GM23338 (cell line): Measurements from ENCODE around the gene SMG9. TPM values are rescaled to one million over a fixed set of nuclear protein-coding genes. Genes with fewer than 3 reads are reported as not detected.

ENCODE experiments used
- ATAC-seq: fragments of 200-7000 bp; cut with Tn5 transposase; 3 replicates; pipeline ENCODE4 v1.9.1; 2020
- DNase-seq: peaks from one replicate; pipeline ENCODE4 v3.0.0-alpha.2; 2015; ENCODE audit warnings: low spot score
- H2AFZ ChIP-seq: fragments of 200-600 bp; sonication (generic); 2 replicates; pipeline ENCODE4 v1.8.0; 2016; ENCODE audit warnings: antibody characterized with exemption, mild to moderate bottlenecking, moderate library complexity
- H3F3A ChIP-seq: fragments of 200-600 bp; sonication (generic); replicated peaks from 2 replicates; pipeline ENCODE4 v1.8.0; 2017; ENCODE audit warnings: antibody characterized with exemption, mixed run types, low read depth
- H3K27ac ChIP-seq: fragments of 200-600 bp; sonication (generic); 2 replicates; pipeline ENCODE4 v1.6.1; 2016; ENCODE audit warnings: low read depth
- H3K27me3 ChIP-seq: fragments of 200-600 bp; sonication (generic); 2 replicates; pipeline ENCODE4 v1.8.0; 2016; ENCODE audit warnings: mild to moderate bottlenecking, mixed run types, moderate library complexity; ENCODE audit not compliant: insufficient read depth
- H3K36me3 ChIP-seq: fragments of 200-600 bp; sonication (generic); 2 replicates; pipeline ENCODE4 v1.8.0; 2016; ENCODE audit warnings: mild to moderate bottlenecking; ENCODE audit not compliant: insufficient read depth
- H3K4me1 ChIP-seq: fragments of 200-600 bp; sonication (generic); 2 replicates; pipeline ENCODE4 v1.8.0; 2016; ENCODE audit warnings: mild to moderate bottlenecking, moderate library complexity; ENCODE audit not compliant: insufficient read depth
- H3K4me2 ChIP-seq: fragments of 200-600 bp; sonication (generic); 2 replicates; pipeline ENCODE4 v1.7.1; 2017; ENCODE audit warnings: mixed run types
- H3K4me3 ChIP-seq: fragments of 200-600 bp; sonication (generic); 2 replicates; pipeline ENCODE4 v1.6.1; 2016; ENCODE audit warnings: mixed run types
- H3K79me2 ChIP-seq: fragments of 200-600 bp; sonication (generic); replicated peaks from 2 replicates; pipeline ENCODE4 v1.8.0; 2017; ENCODE audit warnings: mild to moderate bottlenecking; ENCODE audit not compliant: insufficient read depth
- H3K9me2 ChIP-seq: fragments of 200-600 bp; sonication (generic); 2 replicates; pipeline ENCODE4 v1.8.0; 2017; ENCODE audit not compliant: insufficient read depth
- H4K20me1 ChIP-seq: fragments of 200-600 bp; sonication (generic); replicated peaks from 2 replicates; pipeline ENCODE4 v1.8.0; 2017; ENCODE audit warnings: mild to moderate bottlenecking; ENCODE audit not compliant: insufficient read depth
- H3K27ac Mint-ChIP-seq: 2 replicates; pipeline ENCODE4 v1.8.0; 2020; ENCODE audit warnings: inconsistent platforms, mild to moderate bottlenecking, moderate library complexity, mixed read lengths
- H3K27me3 Mint-ChIP-seq: 3 replicates; pipeline ENCODE4 v1.8.0; 2022; ENCODE audit warnings: low read depth, mild to moderate bottlenecking, moderate library complexity, mixed read lengths, inconsistent platforms; ENCODE audit not compliant: insufficient read depth, poor library complexity
- H3K36me3 Mint-ChIP-seq: 3 replicates; pipeline ENCODE4 v1.8.0; 2021; ENCODE audit warnings: low read depth, mild to moderate bottlenecking, inconsistent platforms, moderate library complexity, mixed read lengths
- H3K4me1 Mint-ChIP-seq: 3 replicates; pipeline ENCODE4 v1.8.0; 2020; ENCODE audit warnings: mild to moderate bottlenecking, inconsistent platforms, mixed read lengths
- H3K4me3 Mint-ChIP-seq: 3 replicates; pipeline ENCODE4 v1.8.0; 2021; ENCODE audit warnings: moderate library complexity, mild to moderate bottlenecking, inconsistent platforms, mixed read lengths
- H3K9me3 Mint-ChIP-seq: 3 replicates; pipeline ENCODE4 v1.8.0; 2020; ENCODE audit warnings: moderate library complexity, mild to moderate bottlenecking, inconsistent platforms, mixed read lengths
- CREB1 ChIP-seq: fragments of 250-450 bp; sonication (Bioruptor Pico); IDR thresholded peaks from 2 replicates; pipeline ENCODE4 v1.5.0; 2020; ENCODE audit warnings: low read depth, mild to moderate bottlenecking, moderate library complexity
- EZH2phosphoT487 ChIP-seq: fragments of 200-600 bp; sonication (generic); IDR thresholded peaks from one replicate; pipeline ENCODE4 v1.8.1; 2018; ENCODE audit warnings: antibody characterized with exemption; ENCODE audit not compliant: unreplicated experiment
- JUNB ChIP-seq: IDR thresholded peaks from one replicate; pipeline ENCODE4 v1.6.1; 2016; ENCODE audit warnings: antibody characterized with exemption; ENCODE audit not compliant: unreplicated experiment
- NANOG ChIP-seq: IDR thresholded peaks from 2 replicates; pipeline ENCODE4 v1.6.1; 2016; ENCODE audit warnings: antibody characterized with exemption, borderline replicate concordance
- STAT1 ChIP-seq: IDR thresholded peaks from one replicate; pipeline ENCODE4 v1.6.1; 2016; ENCODE audit warnings: antibody characterized with exemption; ENCODE audit not compliant: unreplicated experiment
- ZNF114 ChIP-seq: fragments of 250-450 bp; sonication (Bioruptor Pico); IDR thresholded peaks from 2 replicates; pipeline ENCODE4 v1.5.0; 2020; ENCODE audit warnings: mild to moderate bottlenecking, moderate library complexity
- polyA plus RNA-seq: library from polyadenylated mRNA; unstranded; fragments of >200 nt; fragmentation: Nextera tagmentation; extraction: Ambion mirVana; gene quantifications from 2 replicates; pipeline ENCODE4 v1.2.1, GENCODE V29; 2016
- total RNA-seq: library from RNA; depleted of rRNA; stranded (reverse); fragments of >200 nt; shearing (Covaris generic); gene quantifications from 2 replicates; pipeline ENCODE4 v1.2.3, GENCODE V29; 2014
- TF ChIP-seq, protein P1 (sequence below): fragments of 250-450 bp; sonication (Bioruptor Pico); IDR thresholded peaks from 2 replicates; pipeline ENCODE4 v1.5.0; 2020; ENCODE audit warnings: mild to moderate bottlenecking, moderate library complexity
- TF ChIP-seq, protein P2 (sequence below): IDR thresholded peaks from one replicate; pipeline ENCODE4 v1.6.1; 2018; ENCODE audit warnings: antibody characterized with exemption; ENCODE audit not compliant: unreplicated experiment

The SMG9 gene
- total and polyA plus RNA-seq, 2 experiments from 2014 or later, result 13.2 to 14.0 TPM

DNA sequence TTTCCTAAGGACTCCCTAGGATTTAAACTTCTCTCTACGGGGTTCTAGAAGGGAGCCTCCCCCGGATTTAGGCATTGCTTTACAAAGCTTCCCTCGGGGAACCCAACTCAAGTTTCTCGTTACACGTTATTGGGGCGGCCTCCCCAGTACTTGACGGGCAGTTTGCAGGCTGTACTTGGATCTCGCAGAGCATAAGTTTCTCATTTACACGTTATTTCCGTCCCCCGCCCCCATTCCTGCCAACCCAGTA, 584 bp downstream of the SMG9 start (continued):
- TF ChIP-seq, protein P1, sequence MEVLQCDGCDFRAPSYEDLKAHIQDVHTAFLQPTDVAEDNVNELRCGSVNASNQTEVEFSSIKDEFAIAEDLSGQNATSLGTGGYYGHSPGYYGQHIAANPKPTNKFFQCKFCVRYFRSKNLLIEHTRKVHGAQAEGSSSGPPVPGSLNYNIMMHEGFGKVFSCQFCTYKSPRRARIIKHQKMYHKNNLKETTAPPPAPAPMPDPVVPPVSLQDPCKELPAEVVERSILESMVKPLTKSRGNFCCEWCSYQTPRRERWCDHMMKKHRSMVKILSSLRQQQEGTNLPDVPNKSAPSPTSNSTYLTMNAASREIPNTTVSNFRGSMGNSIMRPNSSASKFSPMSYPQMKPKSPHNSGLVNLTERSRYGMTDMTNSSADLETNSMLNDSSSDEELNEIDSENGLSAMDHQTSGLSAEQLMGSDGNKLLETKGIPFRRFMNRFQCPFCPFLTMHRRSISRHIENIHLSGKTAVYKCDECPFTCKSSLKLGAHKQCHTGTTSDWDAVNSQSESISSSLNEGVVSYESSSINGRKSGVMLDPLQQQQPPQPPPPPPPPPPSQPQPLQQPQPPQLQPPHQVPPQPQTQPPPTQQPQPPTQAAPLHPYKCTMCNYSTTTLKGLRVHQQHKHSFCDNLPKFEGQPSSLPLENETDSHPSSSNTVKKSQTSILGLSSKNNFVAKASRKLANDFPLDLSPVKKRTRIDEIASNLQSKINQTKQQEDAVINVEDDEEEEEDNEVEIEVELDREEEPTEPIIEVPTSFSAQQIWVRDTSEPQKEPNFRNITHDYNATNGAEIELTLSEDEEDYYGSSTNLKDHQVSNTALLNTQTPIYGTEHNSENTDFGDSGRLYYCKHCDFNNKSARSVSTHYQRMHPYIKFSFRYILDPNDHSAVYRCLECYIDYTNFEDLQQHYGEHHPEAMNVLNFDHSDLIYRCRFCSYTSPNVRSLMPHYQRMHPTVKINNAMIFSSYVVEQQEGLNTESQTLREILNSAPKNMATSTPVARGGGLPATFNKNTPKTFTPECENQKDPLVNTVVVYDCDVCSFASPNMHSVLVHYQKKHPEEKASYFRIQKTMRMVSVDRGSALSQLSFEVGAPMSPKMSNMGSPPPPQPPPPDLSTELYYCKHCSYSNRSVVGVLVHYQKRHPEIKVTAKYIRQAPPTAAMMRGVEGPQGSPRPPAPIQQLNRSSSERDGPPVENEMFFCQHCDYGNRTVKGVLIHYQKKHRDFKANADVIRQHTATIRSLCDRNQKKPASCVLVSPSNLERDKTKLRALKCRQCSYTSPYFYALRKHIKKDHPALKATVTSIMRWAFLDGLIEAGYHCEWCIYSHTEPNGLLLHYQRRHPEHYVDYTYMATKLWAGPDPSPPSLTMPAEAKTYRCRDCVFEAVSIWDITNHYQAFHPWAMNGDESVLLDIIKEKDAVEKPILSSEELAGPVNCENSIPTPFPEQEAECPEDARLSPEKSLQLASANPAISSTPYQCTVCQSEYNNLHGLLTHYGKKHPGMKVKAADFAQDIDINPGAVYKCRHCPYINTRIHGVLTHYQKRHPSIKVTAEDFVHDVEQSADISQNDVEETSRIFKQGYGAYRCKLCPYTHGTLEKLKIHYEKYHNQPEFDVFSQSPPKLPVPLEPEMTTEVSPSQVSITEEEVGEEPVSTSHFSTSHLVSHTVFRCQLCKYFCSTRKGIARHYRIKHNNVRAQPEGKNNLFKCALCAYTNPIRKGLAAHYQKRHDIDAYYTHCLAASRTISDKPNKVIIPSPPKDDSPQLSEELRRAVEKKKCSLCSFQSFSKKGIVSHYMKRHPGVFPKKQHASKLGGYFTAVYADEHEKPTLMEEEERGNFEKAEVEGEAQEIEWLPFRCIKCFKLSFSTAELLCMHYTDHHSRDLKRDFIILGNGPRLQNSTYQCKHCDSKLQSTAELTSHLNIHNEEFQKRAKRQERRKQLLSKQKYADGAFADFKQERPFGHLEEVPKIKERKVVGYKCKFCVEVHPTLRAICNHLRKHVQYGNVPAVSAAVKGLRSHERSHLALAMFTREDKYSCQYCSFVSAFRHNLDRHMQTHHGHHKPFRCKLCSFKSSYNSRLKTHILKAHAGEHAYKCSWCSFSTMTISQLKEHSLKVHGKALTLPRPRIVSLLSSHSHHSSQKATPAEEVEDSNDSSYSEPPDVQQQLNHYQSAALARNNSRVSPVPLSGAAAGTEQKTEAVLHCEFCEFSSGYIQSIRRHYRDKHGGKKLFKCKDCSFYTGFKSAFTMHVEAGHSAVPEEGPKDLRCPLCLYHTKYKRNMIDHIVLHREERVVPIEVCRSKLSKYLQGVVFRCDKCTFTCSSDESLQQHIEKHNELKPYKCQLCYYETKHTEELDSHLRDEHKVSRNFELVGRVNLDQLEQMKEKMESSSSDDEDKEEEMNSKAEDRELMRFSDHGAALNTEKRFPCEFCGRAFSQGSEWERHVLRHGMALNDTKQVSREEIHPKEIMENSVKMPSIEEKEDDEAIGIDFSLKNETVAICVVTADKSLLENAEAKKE (CRISPR knock-in tag), result no peak
- no peak for TF ChIP-seq CREB1 (CRISPR knock-in tag)
- no peak for TF ChIP-seq EZH2phosphoT487
- TF ChIP-seq NANOG, result no peak
- TF ChIP-seq JUNB, result no peak
- no peak for TF ChIP-seq ZNF114 (CRISPR knock-in tag)

DNA sequence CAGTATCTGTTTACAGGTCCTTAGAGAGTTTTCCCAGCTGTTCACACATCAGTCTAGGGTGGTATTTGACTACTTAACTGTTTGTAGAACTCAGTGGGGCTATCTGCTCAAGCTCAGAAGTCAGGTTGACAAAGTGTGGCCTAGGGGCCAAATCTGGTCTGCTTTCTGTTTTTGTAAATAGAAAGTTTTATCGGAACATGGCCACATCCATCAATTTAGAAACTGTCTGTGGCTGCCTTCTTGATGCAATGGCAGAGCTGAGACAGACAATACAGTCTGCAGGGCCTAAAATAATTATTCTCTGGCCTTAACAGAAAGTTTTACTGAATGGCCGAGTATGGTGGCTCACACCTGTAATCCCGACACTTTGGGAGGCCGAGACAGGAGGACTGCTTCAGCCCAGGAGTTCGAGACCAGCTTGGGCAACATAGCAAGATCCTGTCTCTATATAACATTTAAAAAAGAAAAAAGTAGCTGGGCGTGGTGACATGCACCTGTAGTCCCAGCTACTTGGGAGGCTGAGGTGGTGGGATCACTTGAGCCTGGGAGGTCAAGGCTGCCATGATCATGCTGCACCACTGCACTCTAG, 2.4 kb downstream of the SMG9 start:
- ATAC-seq (no peak), DNase-seq (no peak)
- peaks cover 6% of the 10 kb centered on the region; the same call in 2 of the 3 replicates for H3K4me1 Mint-ChIP-seq
- Histone ChIP-seq H3K27ac (no peak overlapping the region), H3K36me3 (no peaks in the 10 kb centered on the region; the same call in 1 of the 2 replicates), H3K4me2 (no peak overlapping the region), H3K4me3 (no peak overlapping the region), H3K4me1 (peaks cover 6% of the 10 kb centered on the region; the same call in 1 of the 2 replicates), H4K20me1 (no peaks in the 10 kb centered on the region; the same call in 1 of the 2 replicates), H3K79me2 (peaks cover 23% of the 10 kb centered on the region), H3K9me2 (no peaks in the 10 kb centered on the region), H3F3A (0 out of 2 replicates have a peak, but pooled peaks cover 6% of the 10 kb centered on the region), H3K27me3 (no peaks in the 10 kb centered on the region), H2AFZ (no peak overlapping the region)
- peaks cover 20% of the 10 kb centered on the region for H3K27me3 Mint-ChIP-seq
- no peak overlapping the region for H3K27ac Mint-ChIP-seq
- peaks cover 45% of the 10 kb centered on the region for H3K36me3 Mint-ChIP-seq
- no peak overlapping the region for H3K4me3 Mint-ChIP-seq
- no peaks in the 10 kb centered on the region; the same call in 2 of the 3 replicates for H3K9me3 Mint-ChIP-seq
- no peak for TF ChIP-seq CREB1 (CRISPR knock-in tag)
- no peak for TF ChIP-seq STAT1
- no peak for TF ChIP-seq NANOG
- TF ChIP-seq ZNF114 (CRISPR knock-in tag), result no peak
- TF ChIP-seq, protein P2, sequence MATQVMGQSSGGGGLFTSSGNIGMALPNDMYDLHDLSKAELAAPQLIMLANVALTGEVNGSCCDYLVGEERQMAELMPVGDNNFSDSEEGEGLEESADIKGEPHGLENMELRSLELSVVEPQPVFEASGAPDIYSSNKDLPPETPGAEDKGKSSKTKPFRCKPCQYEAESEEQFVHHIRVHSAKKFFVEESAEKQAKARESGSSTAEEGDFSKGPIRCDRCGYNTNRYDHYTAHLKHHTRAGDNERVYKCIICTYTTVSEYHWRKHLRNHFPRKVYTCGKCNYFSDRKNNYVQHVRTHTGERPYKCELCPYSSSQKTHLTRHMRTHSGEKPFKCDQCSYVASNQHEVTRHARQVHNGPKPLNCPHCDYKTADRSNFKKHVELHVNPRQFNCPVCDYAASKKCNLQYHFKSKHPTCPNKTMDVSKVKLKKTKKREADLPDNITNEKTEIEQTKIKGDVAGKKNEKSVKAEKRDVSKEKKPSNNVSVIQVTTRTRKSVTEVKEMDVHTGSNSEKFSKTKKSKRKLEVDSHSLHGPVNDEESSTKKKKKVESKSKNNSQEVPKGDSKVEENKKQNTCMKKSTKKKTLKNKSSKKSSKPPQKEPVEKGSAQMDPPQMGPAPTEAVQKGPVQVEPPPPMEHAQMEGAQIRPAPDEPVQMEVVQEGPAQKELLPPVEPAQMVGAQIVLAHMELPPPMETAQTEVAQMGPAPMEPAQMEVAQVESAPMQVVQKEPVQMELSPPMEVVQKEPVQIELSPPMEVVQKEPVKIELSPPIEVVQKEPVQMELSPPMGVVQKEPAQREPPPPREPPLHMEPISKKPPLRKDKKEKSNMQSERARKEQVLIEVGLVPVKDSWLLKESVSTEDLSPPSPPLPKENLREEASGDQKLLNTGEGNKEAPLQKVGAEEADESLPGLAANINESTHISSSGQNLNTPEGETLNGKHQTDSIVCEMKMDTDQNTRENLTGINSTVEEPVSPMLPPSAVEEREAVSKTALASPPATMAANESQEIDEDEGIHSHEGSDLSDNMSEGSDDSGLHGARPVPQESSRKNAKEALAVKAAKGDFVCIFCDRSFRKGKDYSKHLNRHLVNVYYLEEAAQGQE, result no peak
